ENCODE measurements around the gene AHNAK2.

The AHNAK2 gene

GRCh38 chr14:104974665-104975390 lies 3.3 kb downstream of the AHNAK2 start:
- H4K20me1 ChIP-seq (ENCODE audit: low read depth, low read length), result no peaks in the 10 kb centered on the region
- no peaks in the 10 kb centered on the region for H3F3A ChIP-seq (ENCODE audit: insufficient read depth)
- no peaks in the 10 kb centered on the region for H3K36me3 ChIP-seq (ENCODE audit: low read length)
- H3K9me2 ChIP-seq (replicated peaks; ENCODE audit: insufficient read depth, low read length), result no peaks in the 10 kb centered on the region
- H3K4me3 ChIP-seq (ENCODE audit: insufficient read depth, low read length, poor library complexity, severe bottlenecking), result no peak overlapping the region
- H3K4me2 ChIP-seq (ENCODE audit: low read depth, low read length, poor library complexity, severe bottlenecking), result no peak overlapping the region
- H3K27me3 ChIP-seq (ENCODE audit: low read length), result no peaks in the 10 kb centered on the region
- no peaks in the 10 kb centered on the region for H3K9me3 ChIP-seq (ENCODE audit: insufficient read depth, low read length)
- no peak overlapping the region for H3K9ac ChIP-seq (ENCODE audit: low read length)
- H3K27ac ChIP-seq (ENCODE audit: low read depth, low read length), result no peak overlapping the region
- no peak for TF ChIP-seq CTCF (IDR thresholded peaks at IDR 0.05; ENCODE audit: insufficient read depth, low read length, poor library complexity, severe bottlenecking)
- TF ChIP-seq EZH2phosphoT487 (conservative IDR thresholded peaks at IDR 0.05; ENCODE audit: low read length), result no peak
- H2AFZ ChIP-seq (ENCODE audit: low read depth, low read length, severe bottlenecking), result no peak overlapping the region
- H3K79me2 ChIP-seq (ENCODE audit: insufficient read depth, low read length), result no peaks in the 10 kb centered on the region

GRCh38 chr14:104974146-104974541 lies 4.0 kb downstream of the AHNAK2 start:
- Histone ChIP-seq H3K4me2 (ENCODE audit: low read depth, low read length, poor library complexity, severe bottlenecking) (no peak overlapping the region), H4K20me1 (ENCODE audit: low read depth, low read length) (no peaks in the 10 kb centered on the region), H3K27ac (ENCODE audit: low read depth, low read length) (no peak overlapping the region), H3K79me2 (ENCODE audit: insufficient read depth, low read length) (no peaks in the 10 kb centered on the region), H3K36me3 (ENCODE audit: low read length) (no peaks in the 10 kb centered on the region), H3F3A (ENCODE audit: insufficient read depth) (no peaks in the 10 kb centered on the region), H3K9me2 (replicated peaks; ENCODE audit: insufficient read depth, low read length) (no peaks in the 10 kb centered on the region), H2AFZ (ENCODE audit: low read depth, low read length, severe bottlenecking) (no peak overlapping the region), H3K27me3 (ENCODE audit: low read length) (no peaks in the 10 kb centered on the region), H3K4me3 (ENCODE audit: insufficient read depth, low read length, poor library complexity, severe bottlenecking) (no peak overlapping the region), H3K9me3 (ENCODE audit: insufficient read depth, low read length) (no peaks in the 10 kb centered on the region), H3K9ac (ENCODE audit: low read length) (no peak overlapping the region)
- no peak for TF ChIP-seq CTCF (IDR thresholded peaks at IDR 0.05; ENCODE audit: insufficient read depth, low read length, poor library complexity, severe bottlenecking)
- no peak for TF ChIP-seq EZH2phosphoT487 (conservative IDR thresholded peaks at IDR 0.05; ENCODE audit: low read length)

GRCh38 chr14:104973385-104974145 lies 4.6 kb downstream of the AHNAK2 start:
- no peak overlapping the region for H3K4me2 ChIP-seq (ENCODE audit: low read depth, low read length, poor library complexity, severe bottlenecking)
- TF ChIP-seq CTCF (IDR thresholded peaks at IDR 0.05; ENCODE audit: insufficient read depth, low read length, poor library complexity, severe bottlenecking), result no peak
- TF ChIP-seq EZH2phosphoT487 (conservative IDR thresholded peaks at IDR 0.05; ENCODE audit: low read length), result no peak
- H3K9ac ChIP-seq (ENCODE audit: low read length), result no peak overlapping the region

More at GRCh38 chr14:104973385-104974145, 4.6 kb downstream of the AHNAK2 start:
- Histone ChIP-seq H4K20me1 (ENCODE audit: low read depth, low read length) (no peaks in the 10 kb centered on the region), H3K27me3 (ENCODE audit: low read length) (no peaks in the 10 kb centered on the region), H3K9me3 (ENCODE audit: insufficient read depth, low read length) (no peaks in the 10 kb centered on the region), H3K79me2 (ENCODE audit: insufficient read depth, low read length) (no peaks in the 10 kb centered on the region), H3K36me3 (ENCODE audit: low read length) (no peaks in the 10 kb centered on the region), H3K4me3 (ENCODE audit: insufficient read depth, low read length, poor library complexity, severe bottlenecking) (no peak overlapping the region), H3K27ac (ENCODE audit: low read depth, low read length) (no peak overlapping the region), H2AFZ (ENCODE audit: low read depth, low read length, severe bottlenecking) (no peak overlapping the region), H3F3A (ENCODE audit: insufficient read depth) (no peaks in the 10 kb centered on the region), H3K9me2 (replicated peaks; ENCODE audit: insufficient read depth, low read length) (no peaks in the 10 kb centered on the region)
